Measurements from ENCODE around the gene CBX2. TPM values are rescaled to one million over a fixed set of nuclear protein-coding genes. Genes with fewer than 3 reads are reported as not detected.

Gene CBX2
- total and polyA plus RNA-seq, 4 donors: 4.1 to 14.2 (median 11.5) TPM

DNA sequence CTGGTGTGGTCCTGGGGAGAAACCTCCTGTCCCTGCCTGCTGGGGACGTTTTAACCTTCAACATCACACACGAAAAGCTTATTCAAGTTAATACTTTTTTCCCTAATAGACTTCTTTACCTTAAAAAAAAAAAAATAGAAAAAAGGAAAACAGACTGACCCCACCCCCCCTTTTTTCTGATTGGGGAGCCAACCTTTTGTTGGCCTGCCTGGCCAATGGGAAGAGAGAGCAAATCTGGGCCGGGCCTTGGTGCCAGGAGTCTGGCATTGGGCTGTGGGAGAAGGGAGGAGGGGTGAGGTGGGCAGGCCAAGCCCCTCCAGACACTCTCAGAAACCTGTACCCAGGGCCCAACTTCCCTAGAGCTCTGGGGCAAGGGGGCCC, 16.0 kb downstream of the CBX2 start:
- WGBS (ENCODE audit: insufficient coverage): no CpG with 5 or more reads among the region's 3 CpGs
- H3K27me3 ChIP-seq (ENCODE audit: control insufficient read depth, insufficient read depth, low read length): peaks cover 60% of the 10 kb centered on the region
- peak in 2 of 6 donors; percentile 74 to 77 for DNase-seq (ENCODE audit: low read depth in 4 of 6, low spot score in 6 of 6)
- H3K36me3 ChIP-seq (ENCODE audit: control insufficient read depth, insufficient read depth, low read length): peaks cover 20% of the 10 kb centered on the region
- no peaks in the 10 kb centered on the region for H3K9me3 ChIP-seq (ENCODE audit: control insufficient read depth, insufficient read depth, low read length)
- H3K4me1 ChIP-seq (ENCODE audit: control insufficient read depth, insufficient read depth, low read length): peaks cover 83% of the 10 kb centered on the region
- peak overlapping the region; percentile 29 for H3K4me3 ChIP-seq (ENCODE audit: low read depth, low read length)
- peak overlapping the region; percentile 73 for H3K27ac ChIP-seq (ENCODE audit: low read depth, low read length)

DNA sequence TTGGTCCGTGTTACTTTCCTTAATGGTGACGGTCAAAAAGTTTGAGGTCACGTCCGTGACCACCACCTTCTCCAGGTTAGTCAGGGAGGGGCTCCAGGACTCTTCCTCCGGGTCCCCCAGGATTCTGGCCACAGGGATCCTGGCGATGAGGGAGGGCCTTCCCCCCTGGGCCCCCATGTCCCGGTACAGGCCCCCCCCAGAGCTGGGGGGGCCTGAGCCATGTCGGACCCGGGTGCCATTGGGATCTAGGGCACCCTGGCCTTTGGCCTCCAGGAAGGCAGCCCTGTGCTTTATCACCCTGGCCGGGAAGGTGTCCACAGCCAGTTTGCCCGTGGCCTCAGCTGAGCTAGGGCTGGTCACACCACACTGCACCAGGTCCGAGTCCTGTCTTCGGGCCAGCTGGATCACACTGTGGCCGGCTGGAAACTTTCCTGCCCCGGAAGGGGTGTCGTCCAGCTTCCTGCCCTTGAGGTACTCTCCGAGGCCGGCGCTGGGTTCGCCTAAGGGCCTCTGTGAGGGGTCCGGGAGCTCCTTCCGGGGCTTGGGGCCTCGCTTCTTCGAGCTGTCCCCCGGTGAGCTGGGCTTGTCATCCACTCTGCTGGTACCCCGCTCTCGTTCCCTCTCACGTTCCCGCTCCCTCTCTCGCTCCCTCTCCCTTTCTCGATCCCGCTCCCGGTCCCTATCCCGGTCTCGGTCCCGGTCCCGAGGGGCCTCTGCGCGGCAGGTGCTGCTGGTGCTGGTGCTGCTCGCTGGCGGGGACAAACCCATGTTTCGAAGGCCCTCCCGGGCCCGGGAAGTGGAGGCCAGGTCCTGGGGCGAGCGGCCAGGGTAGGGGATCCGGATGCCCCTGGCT, 16.9 kb downstream of the CBX2 start:
- H3K4me1 ChIP-seq (ENCODE audit: control insufficient read depth, insufficient read depth, low read length): peaks cover 85% of the 10 kb centered on the region

DNA sequence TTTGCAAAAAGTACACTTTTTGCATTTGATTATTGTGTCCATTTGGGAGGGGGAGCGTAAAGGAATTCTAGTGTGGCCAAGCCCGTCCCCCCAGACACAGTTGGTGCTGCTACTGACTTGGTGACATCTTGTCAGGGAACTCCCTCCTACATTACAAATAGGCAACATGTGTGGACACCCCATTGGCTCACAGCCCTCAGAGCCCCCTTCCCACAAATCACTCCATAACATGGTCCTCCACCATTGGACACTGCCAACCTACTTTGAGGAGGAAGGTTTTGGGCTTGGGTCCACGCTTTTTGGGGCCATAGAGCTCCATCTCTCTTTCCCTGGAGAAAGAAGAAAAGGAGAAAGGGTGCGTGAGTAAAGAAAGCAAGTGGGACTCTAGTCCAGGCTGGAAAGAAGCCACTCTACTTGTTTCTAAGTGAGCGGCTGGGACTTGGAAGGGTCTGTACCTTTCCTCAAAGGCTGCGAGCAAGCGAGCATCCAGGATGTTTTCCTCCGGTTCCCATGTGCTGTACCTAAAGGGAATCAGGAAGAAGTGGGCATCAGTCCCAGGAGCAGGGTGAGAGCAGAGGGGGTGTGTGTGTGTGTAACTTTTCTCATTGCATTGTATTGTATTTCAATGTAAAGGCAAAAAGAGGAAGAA, 18.0 kb downstream of the CBX2 start:
- DNase-seq (ENCODE audit: low read depth in 4 of 6, low spot score in 6 of 6): no peak
- WGBS (ENCODE audit: insufficient coverage): 25% methylated on average over 4 of the region's 8 CpGs
- H3K4me3 ChIP-seq (ENCODE audit: low read depth, low read length): peak overlapping the region; percentile 75
- H3K27ac ChIP-seq (ENCODE audit: low read depth, low read length): peak overlapping the region; percentile 25
- peaks cover 20% of the 10 kb centered on the region for H3K36me3 ChIP-seq (ENCODE audit: control insufficient read depth, insufficient read depth, low read length)
- peaks cover 85% of the 10 kb centered on the region for H3K4me1 ChIP-seq (ENCODE audit: control insufficient read depth, insufficient read depth, low read length)
- no peaks in the 10 kb centered on the region for H3K9me3 ChIP-seq (ENCODE audit: control insufficient read depth, insufficient read depth, low read length)
- H3K27me3 ChIP-seq (ENCODE audit: control insufficient read depth, insufficient read depth, low read length): peaks cover 60% of the 10 kb centered on the region

More for the DNA sequence above, 16.9 kb downstream of the CBX2 start:
- no peak overlapping the region for H3K4me3 ChIP-seq (ENCODE audit: low read depth, low read length)
- H3K27me3 ChIP-seq (ENCODE audit: control insufficient read depth, insufficient read depth, low read length): peaks cover 60% of the 10 kb centered on the region
- 58% methylated on average over 47 of the region's 47 CpGs for WGBS (ENCODE audit: insufficient coverage)
- no peak for DNase-seq (ENCODE audit: low read depth in 4 of 6, low spot score in 6 of 6)
- H3K27ac ChIP-seq (ENCODE audit: low read depth, low read length): no peak overlapping the region
- H3K36me3 ChIP-seq (ENCODE audit: control insufficient read depth, insufficient read depth, low read length): peaks cover 20% of the 10 kb centered on the region
- H3K9me3 ChIP-seq (ENCODE audit: control insufficient read depth, insufficient read depth, low read length): no peaks in the 10 kb centered on the region

DNA sequence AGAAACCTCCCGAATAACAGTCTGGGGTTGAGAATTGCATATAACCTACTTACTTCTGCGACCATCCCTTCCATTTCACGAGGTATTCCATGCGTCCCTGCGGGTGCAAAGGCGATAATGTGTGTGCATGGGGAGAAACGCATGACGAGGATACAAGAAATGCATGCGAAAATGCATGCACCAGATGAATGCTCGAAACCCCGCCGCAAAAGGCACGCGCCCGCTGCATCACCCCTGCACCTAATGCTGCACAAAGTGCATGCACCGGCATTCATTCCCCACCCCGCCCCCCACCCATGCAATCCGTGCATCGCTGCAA, 18.5 kb downstream of the CBX2 start:
- Histone ChIP-seq H3K4me1 (ENCODE audit: control insufficient read depth, insufficient read depth, low read length) (peaks cover 85% of the 10 kb centered on the region), H3K36me3 (ENCODE audit: control insufficient read depth, insufficient read depth, low read length) (peaks cover 20% of the 10 kb centered on the region), H3K4me3 (ENCODE audit: low read depth, low read length) (peak overlapping the region; percentile 75), H3K27me3 (ENCODE audit: control insufficient read depth, insufficient read depth, low read length) (peaks cover 60% of the 10 kb centered on the region), H3K27ac (ENCODE audit: low read depth, low read length) (peak overlapping the region; percentile 25), H3K9me3 (ENCODE audit: control insufficient read depth, insufficient read depth, low read length) (no peaks in the 10 kb centered on the region)
- no peak for DNase-seq (ENCODE audit: low read depth in 4 of 6, low spot score in 6 of 6)
- WGBS (ENCODE audit: insufficient coverage): 0% methylated on average over 14 of the region's 19 CpGs

DNA sequence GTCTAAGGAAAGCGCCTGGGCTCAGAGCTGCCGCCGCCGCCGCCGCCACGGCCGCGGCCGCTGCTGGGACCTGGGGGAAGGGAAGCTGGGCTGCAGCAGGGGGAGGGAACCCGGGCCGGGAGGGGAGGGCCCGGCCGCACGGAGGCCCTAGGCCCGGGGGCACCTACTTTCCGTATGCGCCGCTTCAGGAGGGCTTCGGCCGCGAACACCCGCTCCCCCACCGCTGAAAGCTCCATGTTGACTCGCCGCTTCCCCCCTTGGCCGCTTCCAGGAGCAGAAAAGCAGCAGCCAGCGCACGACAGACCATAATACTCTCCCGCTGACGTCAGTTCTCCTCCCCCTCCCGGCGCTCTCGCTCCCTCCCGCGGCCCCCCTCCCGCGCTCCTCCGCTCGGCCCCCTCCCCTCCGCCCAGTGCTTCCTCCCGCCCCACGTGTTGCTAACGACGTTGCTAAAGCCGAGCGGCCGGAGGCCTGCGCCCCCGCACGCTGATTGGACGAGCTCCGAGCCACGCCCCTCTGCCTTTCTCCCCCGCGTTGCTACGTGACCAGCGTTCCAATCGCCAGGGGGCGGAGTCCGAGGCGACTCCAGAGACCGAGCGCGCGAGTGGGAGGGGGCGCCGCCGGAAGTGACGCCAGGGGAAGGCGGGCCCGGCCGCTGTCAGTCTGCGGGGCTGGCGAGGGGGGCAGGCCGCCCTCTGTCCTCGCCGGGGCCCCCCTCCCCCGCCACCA, 19.0 kb downstream of the CBX2 start, which contains the start of gene CBX8:
Gene CBX8, minus strand, starts transcription at position 315 of the 729 bp plus-strand sequence. Its CDS starts 79 bp downstream, at position 236.
- peak; percentile 97 to 100 (median 100) for DNase-seq (ENCODE audit: low read depth in 4 of 6, low spot score in 6 of 6)
- peaks cover 20% of the 10 kb centered on the region for H3K36me3 ChIP-seq (ENCODE audit: control insufficient read depth, insufficient read depth, low read length)
- H3K9me3 ChIP-seq (ENCODE audit: control insufficient read depth, insufficient read depth, low read length): no peaks in the 10 kb centered on the region
- peaks cover 60% of the 10 kb centered on the region for H3K27me3 ChIP-seq (ENCODE audit: control insufficient read depth, insufficient read depth, low read length)
- H3K4me3 ChIP-seq (ENCODE audit: low read depth, low read length): peak within 1 kb of the TSS; percentile 75
- peaks cover 81% of the 10 kb centered on the region for H3K4me1 ChIP-seq (ENCODE audit: control insufficient read depth, insufficient read depth, low read length)
- peak within 1 kb of the TSS; percentile 92 for H3K27ac ChIP-seq (ENCODE audit: low read depth, low read length)
- WGBS (ENCODE audit: insufficient coverage): under 1% methylated on average over 76 of the region's 79 CpGs

DNA sequence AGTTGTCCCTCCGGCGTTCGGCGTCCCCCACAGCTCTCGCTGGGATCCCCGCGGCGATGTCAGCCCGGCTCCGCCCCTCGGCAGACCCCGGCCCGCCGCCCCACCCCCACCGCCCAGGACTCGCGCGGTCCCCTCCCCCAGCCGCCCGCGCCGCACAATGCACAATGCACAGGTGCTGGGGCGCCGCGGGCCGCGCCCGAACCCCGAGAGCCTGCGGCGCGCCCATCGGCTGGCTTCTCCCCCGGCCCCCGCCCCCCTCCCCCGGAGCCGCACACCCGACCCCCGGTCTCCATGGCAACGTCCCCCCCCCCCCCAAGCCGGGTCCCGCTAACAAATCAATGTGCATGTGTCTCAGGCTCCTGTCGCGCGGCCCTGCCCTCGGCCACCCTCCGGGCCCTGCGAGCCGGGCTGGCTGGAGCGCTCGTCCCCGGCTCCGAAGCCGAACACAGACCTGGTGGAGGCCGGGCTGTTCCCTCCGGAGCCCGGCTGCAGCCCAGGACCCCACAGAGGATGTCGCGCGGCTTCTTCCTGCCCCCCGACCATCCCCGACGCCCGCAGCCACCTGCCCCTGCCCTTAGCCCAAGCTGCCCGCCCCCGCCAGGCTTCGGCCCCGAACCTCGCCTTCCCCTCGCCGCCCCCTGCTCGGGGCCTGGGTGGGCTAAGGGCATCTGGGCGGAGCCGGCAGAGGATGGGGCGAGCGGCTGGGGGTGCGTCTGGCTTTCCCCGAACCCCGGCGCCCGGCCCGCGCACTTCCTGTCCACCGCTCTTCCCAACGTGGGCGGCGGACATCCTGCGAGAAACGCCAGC, 19.7 kb downstream of the CBX2 start:
- Histone ChIP-seq H3K27ac (ENCODE audit: low read depth, low read length) (no peak overlapping the region), H3K27me3 (ENCODE audit: control insufficient read depth, insufficient read depth, low read length) (peaks cover 61% of the 10 kb centered on the region), H3K4me1 (ENCODE audit: control insufficient read depth, insufficient read depth, low read length) (peaks cover 79% of the 10 kb centered on the region), H3K4me3 (ENCODE audit: low read depth, low read length) (peak overlapping the region; percentile 26), H3K9me3 (ENCODE audit: control insufficient read depth, insufficient read depth, low read length) (no peaks in the 10 kb centered on the region), H3K36me3 (ENCODE audit: control insufficient read depth, insufficient read depth, low read length) (peaks cover 20% of the 10 kb centered on the region)
- peak in 2 of 6 donors; percentile 80 to 83 for DNase-seq (ENCODE audit: low read depth in 4 of 6, low spot score in 6 of 6)
- WGBS (ENCODE audit: insufficient coverage): under 1% methylated on average over 56 of the region's 89 CpGs

DNA sequence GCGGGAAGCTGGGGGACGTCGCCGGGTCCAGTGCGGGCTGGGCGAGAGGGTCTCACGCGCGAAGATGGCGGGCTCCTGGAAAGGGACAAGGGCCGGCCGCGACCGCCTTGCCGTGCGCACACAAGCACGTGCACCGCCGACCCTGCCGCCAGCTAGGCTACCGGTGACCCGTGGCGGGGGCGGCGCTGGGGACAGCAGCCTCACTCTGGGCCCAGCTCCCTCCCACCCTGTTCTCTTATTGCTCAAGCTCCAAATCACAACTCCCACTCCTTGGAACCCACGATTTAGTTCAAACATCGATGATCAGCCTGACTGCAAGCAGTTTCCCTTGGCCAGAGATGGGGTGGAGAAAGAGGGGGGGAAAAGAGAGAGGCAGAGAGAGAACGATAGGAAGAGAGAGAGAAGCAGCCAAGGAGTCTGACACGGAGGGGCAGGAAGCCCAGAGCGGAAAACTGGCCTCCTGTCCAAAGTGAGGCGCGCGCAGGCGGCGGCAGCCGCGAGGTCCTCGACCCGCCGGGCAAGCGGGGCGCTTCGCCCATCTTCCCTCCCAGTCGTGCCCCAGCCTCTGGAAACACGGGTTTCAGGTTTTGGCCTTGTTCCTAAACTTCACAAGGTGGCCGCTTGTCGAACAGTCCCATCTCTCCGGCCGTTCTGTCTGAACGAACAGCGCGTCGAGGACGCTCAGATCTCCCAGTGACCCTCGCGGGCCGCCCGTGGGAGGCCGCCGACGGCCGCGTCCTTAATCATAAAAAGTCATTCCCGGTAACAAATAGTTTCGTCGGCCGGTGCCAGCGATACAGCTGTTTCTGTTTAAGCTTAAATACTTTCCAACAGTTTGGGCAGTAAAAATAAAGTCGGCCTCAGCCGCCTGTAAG, 20.6 kb downstream of the CBX2 start:
- H3K27me3 ChIP-seq (ENCODE audit: control insufficient read depth, insufficient read depth, low read length): peaks cover 65% of the 10 kb centered on the region
- H3K9me3 ChIP-seq (ENCODE audit: control insufficient read depth, insufficient read depth, low read length): no peaks in the 10 kb centered on the region
- H3K4me3 ChIP-seq (ENCODE audit: low read depth, low read length): peak overlapping the region; percentile 16
- peaks cover 16% of the 10 kb centered on the region for H3K36me3 ChIP-seq (ENCODE audit: control insufficient read depth, insufficient read depth, low read length)
- WGBS (ENCODE audit: insufficient coverage): 2% methylated on average over 68 of the region's 70 CpGs
- peak in 2 of 6 donors; percentile 42 to 67 for DNase-seq (ENCODE audit: low read depth in 4 of 6, low spot score in 6 of 6)
- no peak overlapping the region for H3K27ac ChIP-seq (ENCODE audit: low read depth, low read length)
- H3K4me1 ChIP-seq (ENCODE audit: control insufficient read depth, insufficient read depth, low read length): peaks cover 80% of the 10 kb centered on the region

DNA sequence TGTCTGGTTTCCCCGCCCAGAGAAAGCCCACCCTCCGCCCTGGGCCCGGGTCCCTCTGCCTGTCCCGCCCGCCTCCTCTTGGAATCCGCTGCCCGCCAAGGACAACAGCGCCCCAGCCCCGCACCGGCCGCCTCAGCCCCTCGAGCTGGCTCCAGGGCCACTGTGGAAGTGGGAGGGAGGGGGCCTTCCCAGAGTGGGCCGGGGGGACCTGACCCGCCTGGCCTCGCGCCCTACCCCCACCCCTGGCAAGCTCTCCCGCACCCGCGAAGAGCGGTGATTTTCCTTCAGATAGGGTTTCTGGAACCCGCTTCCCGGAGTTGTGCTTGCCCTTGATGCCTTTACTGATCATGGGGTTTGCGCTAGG, 21.2 kb downstream of the CBX2 start:
- no peak overlapping the region for H3K27ac ChIP-seq (ENCODE audit: low read depth, low read length)
- 2% methylated on average over 22 of the region's 23 CpGs for WGBS (ENCODE audit: insufficient coverage)
- H3K36me3 ChIP-seq (ENCODE audit: control insufficient read depth, insufficient read depth, low read length): peaks cover 13% of the 10 kb centered on the region
- DNase-seq (ENCODE audit: low read depth in 4 of 6, low spot score in 6 of 6): peak in 1 of 6 donors; percentile 17
- peaks cover 68% of the 10 kb centered on the region for H3K27me3 ChIP-seq (ENCODE audit: control insufficient read depth, insufficient read depth, low read length)
- no peak overlapping the region for H3K4me3 ChIP-seq (ENCODE audit: low read depth, low read length)
- no peaks in the 10 kb centered on the region for H3K9me3 ChIP-seq (ENCODE audit: control insufficient read depth, insufficient read depth, low read length)
- H3K4me1 ChIP-seq (ENCODE audit: control insufficient read depth, insufficient read depth, low read length): peaks cover 78% of the 10 kb centered on the region
